Pancreas (tissue), 10 donors: Measurements from ENCODE around the gene PGPEP1. TPM values are rescaled to one million over a fixed set of nuclear protein-coding genes. Genes with fewer than 3 reads are reported as not detected.
"Not testable (repeated sequence)": the region's sequence is repeated elsewhere in the genome, so short reads cannot be mapped to it uniquely, and the experiment has no call there.

Experiments used
- ATAC-seq, 4 donors: fragments of 200-7000 bp; cut with Tn5 transposase; one replicate each; pipeline versions ENCODE4 v1.8.0 to v1.9.1; 2020; ENCODE audit warnings: mild to moderate bottlenecking in 4 of 4, moderate library complexity in 4 of 4
- DNase-seq, 6 donors: peaks; one replicate each; pipeline ENCODE4 v3.0.0-alpha.2; 2020
- FAIRE-seq: peaks from 2 replicates; lab custom pipeline; 2012; peaks lifted over from hg19 to GRCh38; lab: Jason Lieb, UNC
- H3K27ac ChIP-seq, 4 donors: fragments of 200-600 bp; sonication (generic); 1 replicate in 3 of 4; 2 replicates in 1 of 4; pipeline versions ENCODE4 v1.5.0 to v1.8.0; 2020
- H3K27me3 ChIP-seq, 4 donors: fragments of 200-600 bp; one replicate each; pipeline ENCODE4 v1.8.0; 2021
- H3K36me3 ChIP-seq, 3 donors: fragments of 200-600 bp; sonication (generic) in 1 of 3; one replicate each; pipeline versions ENCODE4 v1.5.0 to v1.8.0; 2020 to 2021
- H3K4me1 ChIP-seq, 3 donors: fragments of 200-600 bp; one replicate each; pipeline ENCODE4 v1.8.0; 2021
- H3K4me3 ChIP-seq, 4 donors: fragments of 200-600 bp; sonication (generic) in 2 of 4; one replicate each; pipeline versions ENCODE4 v1.5.0 to v1.8.0; 2020 to 2021
- H3K9me3 ChIP-seq, 4 donors: fragments of 200-600 bp; one replicate each; pipeline ENCODE4 v1.8.0; 2021
- WGBS, 2 donors: extraction: QIAGEN DNeasy Blood & Tissue Kit; methylation state at CpG; one replicate each; pipeline ENCODE4 v1.1.7; 2013; 5-methylcytosine and 5-hydroxymethylcytosine counted together
- intact Hi-C, 3 donors: fragments of 100-400 bp; cut with DNase I; formaldehyde crosslinking; loops; one replicate each; pipeline versions ENCODE4 v1.11.1 to v1.14.2; 2022
- polyA plus RNA-seq, 2 donors: library from polyadenylated mRNA; stranded (reverse); fragments of 200-250 nt; gene quantifications; one replicate each; pipeline ENCODE4 v1.2.3, GENCODE V29; 2013
- total RNA-seq, 6 donors: library from RNA; stranded (reverse); fragmentation: NEBNext Ultra II Directional in 4 of 6; extraction: Animal tissue kit (Norgen Biotek cat#: 25700) in 4 of 6; gene quantifications; one replicate each; pipeline versions ENCODE4 v1.2.1 to v1.2.4, GENCODE V29; 2021 to 2023
- TF ChIP-seq, protein P1 (sequence below), 4 donors: fragments of 200-600 bp; sonication (generic) in 3 of 4; IDR thresholded peaks; one replicate each; pipeline versions ENCODE4 v1.5.0 to v1.8.0; 2021; ENCODE audit warnings: antibody characterized with exemption in 4 of 4
- donor health status: healthy with polysubstance abuse.
- donor health status: DM: no; HTN: no; CAD: no; lungs with moderate emphysema.
- donor health status: DM: no; HTN: no; CAD: no.
- donor health status: control.
- donor health status: control.
- donor health status: Bipolar disorder and iron deficiency.
- donor health status: DM: yes; HTN: yes; CAD: no.
- donor health status: DM: no; HTN: no; CAD: no.
- donor health status: DM: no; HTN: no; CAD: no.
- donor health status: DM: yes; HTN: yes; CAD: no.

The PGPEP1 gene
- total and polyA plus RNA-seq, 8 donors = 10.4 to 44.4 (median 36.7) TPM

DNA sequence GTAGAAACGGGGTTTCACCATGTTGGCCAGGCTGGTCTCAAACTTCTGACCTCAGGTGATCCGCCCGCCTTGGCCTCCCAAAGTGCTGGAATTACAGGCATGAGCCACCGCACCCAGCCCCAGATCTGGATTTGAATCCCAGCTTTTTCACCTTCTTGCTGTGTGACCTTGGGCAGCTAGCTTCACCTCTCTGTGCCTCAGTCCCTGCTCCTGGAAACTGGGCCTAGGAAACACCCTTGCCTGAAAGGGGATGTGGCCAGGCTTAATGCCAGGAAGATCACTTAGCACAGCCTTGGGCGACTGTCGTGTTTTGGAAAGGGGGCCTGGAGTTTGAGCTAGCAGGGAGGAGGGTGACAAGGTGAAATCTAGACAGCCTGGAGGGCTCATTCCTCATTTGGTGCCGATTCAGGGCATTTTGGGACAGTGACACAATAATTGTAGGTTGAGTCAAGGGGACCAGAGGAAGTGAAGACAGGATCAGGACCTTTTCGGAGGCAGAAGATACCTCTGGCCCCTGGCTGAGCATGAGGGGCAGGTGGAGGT, 1.8 kb downstream of the PGPEP1 start:
- Histone ChIP-seq H3K27me3 (no peaks in the 10 kb centered on the region), H3K27ac (peak overlapping the region in 1 of 4 donors; percentile 88), H3K4me3 (no peak overlapping the region), H3K36me3 (no peaks in the 10 kb centered on the region), H3K9me3 (no peaks in the 10 kb centered on the region), H3K4me1 (peaks cover 0 to 6% (median 0%) of the 10 kb centered on the region in 3 donors)
- 64 to 74% methylated on average over 6 to 8 of the region's 8 CpGs for WGBS, 2 donors
- DNase-seq (no peak), FAIRE-seq (no peak), ATAC-seq (no peak)
- intact Hi-C loops = no loop called here
- TF ChIP-seq, protein P1, sequence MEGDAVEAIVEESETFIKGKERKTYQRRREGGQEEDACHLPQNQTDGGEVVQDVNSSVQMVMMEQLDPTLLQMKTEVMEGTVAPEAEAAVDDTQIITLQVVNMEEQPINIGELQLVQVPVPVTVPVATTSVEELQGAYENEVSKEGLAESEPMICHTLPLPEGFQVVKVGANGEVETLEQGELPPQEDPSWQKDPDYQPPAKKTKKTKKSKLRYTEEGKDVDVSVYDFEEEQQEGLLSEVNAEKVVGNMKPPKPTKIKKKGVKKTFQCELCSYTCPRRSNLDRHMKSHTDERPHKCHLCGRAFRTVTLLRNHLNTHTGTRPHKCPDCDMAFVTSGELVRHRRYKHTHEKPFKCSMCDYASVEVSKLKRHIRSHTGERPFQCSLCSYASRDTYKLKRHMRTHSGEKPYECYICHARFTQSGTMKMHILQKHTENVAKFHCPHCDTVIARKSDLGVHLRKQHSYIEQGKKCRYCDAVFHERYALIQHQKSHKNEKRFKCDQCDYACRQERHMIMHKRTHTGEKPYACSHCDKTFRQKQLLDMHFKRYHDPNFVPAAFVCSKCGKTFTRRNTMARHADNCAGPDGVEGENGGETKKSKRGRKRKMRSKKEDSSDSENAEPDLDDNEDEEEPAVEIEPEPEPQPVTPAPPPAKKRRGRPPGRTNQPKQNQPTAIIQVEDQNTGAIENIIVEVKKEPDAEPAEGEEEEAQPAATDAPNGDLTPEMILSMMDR (IDR thresholded peaks at IDR 0.05) = no peak

DNA sequence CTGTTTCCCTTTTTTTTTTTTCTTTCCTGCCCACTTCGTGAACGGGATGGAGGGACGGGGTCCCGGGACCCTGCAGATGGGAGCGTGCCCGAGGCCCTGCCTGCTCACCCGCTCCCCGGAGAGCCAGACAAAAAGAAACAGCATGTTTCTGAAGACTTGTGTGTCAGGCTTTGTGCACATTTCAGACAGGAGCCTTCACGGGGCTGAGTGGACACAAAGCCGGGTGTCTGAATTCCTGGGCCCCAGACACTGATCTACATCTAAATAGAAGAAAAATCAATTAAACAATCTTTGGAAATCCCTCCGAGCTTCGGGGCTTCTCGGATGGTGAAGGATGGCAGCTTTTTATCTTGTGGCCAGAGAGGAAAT, 4.2 kb downstream of the PGPEP1 start:
- TF ChIP-seq, protein P1 (IDR thresholded peaks at IDR 0.05) = no peak
- no peak for ATAC-seq
- Histone ChIP-seq H3K4me1 (peaks cover 0 to 6% (median 0%) of the 10 kb centered on the region in 3 donors), H3K27ac (no peak overlapping the region), H3K4me3 (no peak overlapping the region), H3K27me3 (no peaks in the 10 kb centered on the region), H3K36me3 (no peaks in the 10 kb centered on the region), H3K9me3 (no peaks in the 10 kb centered on the region)
- FAIRE-seq = no peak
- intact Hi-C loops = no loop called here
- no peak for DNase-seq
- 68 to 69% methylated on average over 13 of the region's 13 CpGs for WGBS, 2 donors

DNA sequence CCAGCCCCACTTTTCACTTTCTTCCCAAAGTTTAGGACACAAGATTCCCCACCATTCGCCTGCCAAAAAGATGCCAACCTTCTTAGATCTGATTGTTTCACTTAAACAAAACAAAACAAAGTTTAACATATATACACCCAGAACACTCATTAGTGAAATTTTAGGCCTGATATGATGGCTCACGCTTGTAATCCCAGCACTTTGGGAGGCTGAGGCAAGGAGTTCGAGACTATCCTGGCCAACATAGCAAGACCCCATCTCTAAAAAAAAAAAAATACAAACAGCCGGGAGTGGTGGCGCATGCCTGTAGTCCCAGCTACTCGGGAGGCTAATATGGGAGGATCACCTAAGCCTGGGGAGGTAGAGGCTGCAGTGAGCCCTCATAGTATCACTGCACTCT, 4.9 kb downstream of the PGPEP1 start:
- Histone ChIP-seq H3K36me3 (no peaks in the 10 kb centered on the region), H3K4me1 (peaks cover 0 to 6% (median 0%) of the 10 kb centered on the region in 3 donors), H3K9me3 (no peaks in the 10 kb centered on the region), H3K27me3 (no peaks in the 10 kb centered on the region), H3K27ac (no peak overlapping the region), H3K4me3 (no peak overlapping the region)
- TF ChIP-seq, protein P1 (IDR thresholded peaks at IDR 0.05) = no peak
- 92 to 96% methylated on average over 6 of the region's 6 CpGs for whole genome bisulfite sequencing, 2 donors
- intact Hi-C loops = loop anchor here (5.0 kb wide), 2 partner anchors 47 to 67 kb away; no protein-coding TSS in a partner anchor
- FAIRE-seq (no peak), ATAC-seq (no peak), DNase-seq (no peak)

- Histone ChIP-seq H3K4me3 (no peak overlapping the region), H3K27me3 (no peaks in the 10 kb centered on the region), H3K4me1 (peaks cover 0 to 6% (median 0%) of the 10 kb centered on the region in 3 donors), H3K9me3 (no peaks in the 10 kb centered on the region), H3K27ac (no peak overlapping the region), H3K36me3 (no peaks in the 10 kb centered on the region)
- WGBS, 2 donors = 83 to 85% methylated on average over 8 of the region's 8 CpGs
- no peak for FAIRE-seq
- DNase-seq = no peak
- no peak for ATAC-seq
- TF ChIP-seq, protein P1 (IDR thresholded peaks at IDR 0.05) = no peak
- intact Hi-C loops = loop anchor here (5.0 kb wide), 2 partner anchors 46 to 66 kb away; no protein-coding TSS in a partner anchor
These were observed 5.7 kb downstream of the PGPEP1 start for GRCh38 chr19:18346091-18346490.

GRCh38 chr19:18348171-18348570, 7.8 kb downstream of the PGPEP1 start:
- TF ChIP-seq, protein P1 (IDR thresholded peaks at IDR 0.05) = no peak
- DNase-seq = no peak
- no peak overlapping the region for H3K4me3 ChIP-seq
- intact Hi-C loops = loop anchor here (5.0 kb wide), 2 partner anchors 44 to 64 kb away; no protein-coding TSS in a partner anchor
- ATAC-seq = no peak
- no peaks in the 10 kb centered on the region for H3K27me3 ChIP-seq
- no peak overlapping the region for H3K27ac ChIP-seq
- no peaks in the 10 kb centered on the region for H3K4me1 ChIP-seq
- WGBS, 2 donors = 88 to 90% methylated on average over 17 of the region's 17 CpGs
- FAIRE-seq = no peak
- H3K9me3 ChIP-seq = no peaks in the 10 kb centered on the region
- no peaks in the 10 kb centered on the region for H3K36me3 ChIP-seq

- not testable (repeated sequence) for H3K36me3 ChIP-seq, H3K27me3 ChIP-seq, ATAC-seq, H3K27ac ChIP-seq, H3K9me3 ChIP-seq, H3K4me1 ChIP-seq, DNase-seq, H3K4me3 ChIP-seq, FAIRE-seq
- intact Hi-C loops = loop anchor here (5.0 kb wide), 2 partner anchors 43 to 63 kb away; no protein-coding TSS in a partner anchor
- 85 to 87% methylated on average over 6 of the region's 6 CpGs for WGBS, 2 donors
These were observed 8.5 kb downstream of the PGPEP1 start for GRCh38 chr19:18348818-18349339.
